Trophoblast cell (in vitro differentiated cells and primary cell): Measurements from ENCODE around the gene SLC27A4.

ENCODE experiments used
- DNase-seq, 2 donors: peaks; one replicate each; pipeline ENCODE4 v3.0.0-alpha.2; 2016
- H2AFZ ChIP-seq: 2 replicates; pipeline ENCODE4 v1.6.1; 2013; ENCODE audit warnings: low read length, moderate library complexity, mild to moderate bottlenecking; ENCODE audit not compliant: insufficient read depth, poor library complexity
- H2AK5ac ChIP-seq: 2 replicates; pipeline ENCODE4 v1.6.1; 2013; ENCODE audit warnings: mild to moderate bottlenecking, low read length
- H2BK120ac ChIP-seq: 2 replicates; pipeline ENCODE4 v1.6.1; 2013; ENCODE audit warnings: low read length, mild to moderate bottlenecking, moderate library complexity; ENCODE audit not compliant: insufficient read depth, poor library complexity
- H2BK12ac ChIP-seq: 2 replicates; pipeline ENCODE4 v1.6.1; 2013; ENCODE audit warnings: mild to moderate bottlenecking, low read length, moderate library complexity
- H2BK5ac ChIP-seq: 2 replicates; pipeline ENCODE4 v1.6.1; 2013; ENCODE audit warnings: low read length, low read depth, moderate library complexity, mild to moderate bottlenecking; ENCODE audit not compliant: poor library complexity
- H3K14ac ChIP-seq: 2 replicates; pipeline ENCODE4 v1.6.1; 2013; ENCODE audit warnings: mild to moderate bottlenecking, low read length
- H3K18ac ChIP-seq: 2 replicates; pipeline ENCODE4 v1.6.1; 2013; ENCODE audit warnings: mild to moderate bottlenecking, low read length
- H3K23ac ChIP-seq: 2 replicates; pipeline ENCODE4 v1.6.1; 2013; ENCODE audit warnings: low read length
- H3K27ac ChIP-seq: 2 replicates; pipeline ENCODE4 v1.5.1; 2013; ENCODE audit warnings: low read depth, mild to moderate bottlenecking, inconsistent platforms, low read length, moderate library complexity
- H3K27me3 ChIP-seq: 2 replicates; pipeline ENCODE4 v1.6.1; 2013; ENCODE audit warnings: inconsistent platforms, mild to moderate bottlenecking, low read length, moderate library complexity; ENCODE audit not compliant: insufficient read depth
- H3K36me3 ChIP-seq, 2 experiments: 1 replicate in 1 of 2; 2 replicates in 1 of 2; pipeline ENCODE4 v1.6.1; 2013; ENCODE audit warnings: low read length in 2 of 2, mild to moderate bottlenecking in 2 of 2, moderate library complexity in 1 of 2; ENCODE audit not compliant: insufficient read depth in 2 of 2, control insufficient read depth in 1 of 2
- H3K4ac ChIP-seq: 2 replicates; pipeline ENCODE4 v1.6.1; 2013; ENCODE audit warnings: low read depth, mild to moderate bottlenecking, low read length, moderate library complexity
- H3K4me1 ChIP-seq, 2 experiments: 1 replicate in 1 of 2; 2 replicates in 1 of 2; pipeline ENCODE4 v1.6.1; 2013; ENCODE audit warnings: low read length in 2 of 2, mild to moderate bottlenecking in 2 of 2, moderate library complexity in 1 of 2; ENCODE audit not compliant: insufficient read depth in 2 of 2, control insufficient read depth in 1 of 2
- H3K4me2 ChIP-seq: 2 replicates; pipeline ENCODE4 v1.6.1; 2013; ENCODE audit warnings: inconsistent platforms, mild to moderate bottlenecking, low read length, moderate library complexity
- H3K4me3 ChIP-seq: 2 replicates; pipeline ENCODE4 v1.5.1; 2013; ENCODE audit warnings: mild to moderate bottlenecking, low read depth, low read length, inconsistent platforms
- H3K79me1 ChIP-seq: one replicate; pipeline ENCODE4 v1.6.1; 2013; ENCODE audit warnings: low read length
- H3K79me2 ChIP-seq: 2 replicates; pipeline ENCODE4 v1.6.1; 2013; ENCODE audit warnings: low read length, mild to moderate bottlenecking; ENCODE audit not compliant: control insufficient read depth, insufficient read depth, poor library complexity
- H3K9ac ChIP-seq: 2 replicates; pipeline ENCODE4 v1.6.1; 2013; ENCODE audit warnings: mild to moderate bottlenecking, low read length
- H3K9me3 ChIP-seq: 2 replicates; pipeline ENCODE4 v1.6.1; 2013; ENCODE audit warnings: low read depth, mild to moderate bottlenecking, control low read depth, inconsistent platforms, low read length; ENCODE audit not compliant: insufficient read depth
- H4K12ac ChIP-seq: 2 replicates; pipeline ENCODE4 v1.6.1; 2013; ENCODE audit warnings: low read depth, mild to moderate bottlenecking, low read length, moderate library complexity
- H4K8ac ChIP-seq: 2 replicates; pipeline ENCODE4 v1.6.1; 2013; ENCODE audit warnings: low read depth, mild to moderate bottlenecking, low read length, moderate library complexity
- H4K91ac ChIP-seq: one replicate; pipeline ENCODE4 v1.6.1; 2013; ENCODE audit warnings: low read depth, mild to moderate bottlenecking, low read length, moderate library complexity
- WGBS: extraction: QIAGEN DNeasy Blood & Tissue Kit; methylation state at CpG from one replicate; pipeline ENCODE4 v1.1.7; 2013; ENCODE audit warnings: missing lambda C conversion rate; ENCODE audit not compliant: insufficient read length, insufficient coverage; ENCODE audit errors: extremely low coverage; 5-methylcytosine and 5-hydroxymethylcytosine counted together

SLC27A4 gene

GRCh38 chr9:128349125-128349524 is 8.8 kb downstream of the SLC27A4 start:
- Histone ChIP-seq H3K9ac (no peak overlapping the region), H2BK120ac (no peak overlapping the region), H3K14ac (no peak overlapping the region), H3K9me3 (peaks cover 8% of the 10 kb centered on the region), H3K18ac (no peak overlapping the region), H4K8ac (no peak overlapping the region), H3K27ac (no peak overlapping the region), H3K4me1 (no peaks in the 10 kb centered on the region), H3K36me3 (peaks cover 53 to 61% of the 10 kb centered on the region in 2 experiments), H3K23ac (no peak overlapping the region), H3K4me2 (no peak overlapping the region), H2AFZ (no peak overlapping the region), H3K27me3 (no peaks in the 10 kb centered on the region), H3K79me2 (no peaks in the 10 kb centered on the region), H2BK12ac (no peak overlapping the region), H3K4me3 (no peak overlapping the region), H3K4ac (no peak overlapping the region), H4K12ac (no peak overlapping the region), H2BK5ac (no peak overlapping the region), H4K91ac (no peak overlapping the region), H2AK5ac (no peak overlapping the region), H3K79me1 (no peaks in the 10 kb centered on the region)
- DNase-seq: no peak
- WGBS: no CpG with 5 or more reads among the region's 2 CpGs

GRCh38 chr9:128349772-128350171 is 9.4 kb downstream of the SLC27A4 start:
- Histone ChIP-seq H4K12ac (no peak overlapping the region), H3K14ac (no peak overlapping the region), H3K9me3 (peaks cover 8% of the 10 kb centered on the region), H3K4ac (no peak overlapping the region), H4K8ac (no peak overlapping the region), H3K79me2 (no peaks in the 10 kb centered on the region), H2AFZ (no peak overlapping the region), H3K4me1 (no peaks in the 10 kb centered on the region), H2BK120ac (no peak overlapping the region), H2BK5ac (no peak overlapping the region), H3K27me3 (no peaks in the 10 kb centered on the region), H3K4me2 (no peak overlapping the region), H3K27ac (no peak overlapping the region), H3K79me1 (no peaks in the 10 kb centered on the region), H4K91ac (no peak overlapping the region), H3K4me3 (no peak overlapping the region), H3K9ac (no peak overlapping the region), H2BK12ac (no peak overlapping the region), H2AK5ac (no peak overlapping the region), H3K36me3 (peaks cover 53 to 57% of the 10 kb centered on the region in 2 experiments), H3K23ac (no peak overlapping the region), H3K18ac (no peak overlapping the region)
- WGBS: no CpG with 5 or more reads among the region's 6 CpGs
- DNase-seq: no peak

- no peak overlapping the region for H3K14ac ChIP-seq
- H3K36me3 ChIP-seq: peaks cover 33 to 43% of the 10 kb centered on the region in 2 experiments
- H3K18ac ChIP-seq: no peak overlapping the region
- H3K79me2 ChIP-seq: no peaks in the 10 kb centered on the region
- no peak overlapping the region for H3K4me2 ChIP-seq
- H4K12ac ChIP-seq: no peak overlapping the region
- no peak overlapping the region for H3K23ac ChIP-seq
- DNase-seq: no peak
- H2AK5ac ChIP-seq: no peak overlapping the region
- no peaks in the 10 kb centered on the region for H3K27me3 ChIP-seq
- no peak overlapping the region for H2AFZ ChIP-seq
- WGBS: no CpG with 5 or more reads among the region's 19 CpGs
- no peak overlapping the region for H2BK5ac ChIP-seq
- H3K27ac ChIP-seq: no peak overlapping the region
- H3K4me3 ChIP-seq: no peak overlapping the region
- H4K8ac ChIP-seq: no peak overlapping the region
- H4K91ac ChIP-seq: no peak overlapping the region
- no peak overlapping the region for H3K9ac ChIP-seq
- no peak overlapping the region for H2BK120ac ChIP-seq
- no peaks in the 10 kb centered on the region for H3K79me1 ChIP-seq
- H3K4me1 ChIP-seq: no peaks in the 10 kb centered on the region
- H3K9me3 ChIP-seq: peaks cover 6% of the 10 kb centered on the region
- H3K4ac ChIP-seq: no peak overlapping the region
- no peak overlapping the region for H2BK12ac ChIP-seq
Observed at GRCh38 chr9:128355451-128355850, 15.1 kb downstream of the SLC27A4 start.

GRCh38 chr9:128358090-128358489 is 17.8 kb downstream of the SLC27A4 start:
- H3K4me2 ChIP-seq: no peak overlapping the region
- H3K79me1 ChIP-seq: no peaks in the 10 kb centered on the region
- H3K14ac ChIP-seq: no peak overlapping the region
- H3K27ac ChIP-seq: no peak overlapping the region
- H3K36me3 ChIP-seq: peaks cover 22 to 34% of the 10 kb centered on the region in 2 experiments
- peaks cover 0 to 5% of the 10 kb centered on the region in 2 experiments for H3K4me1 ChIP-seq
- no peak overlapping the region for H3K4ac ChIP-seq
- no peak for DNase-seq
- H3K4me3 ChIP-seq: no peak overlapping the region
- no peak overlapping the region for H4K8ac ChIP-seq
- H2AK5ac ChIP-seq: no peak overlapping the region
- no peak overlapping the region for H3K18ac ChIP-seq
- no peak overlapping the region for H3K23ac ChIP-seq
- WGBS: no CpG with 5 or more reads among the region's 8 CpGs
- no peak overlapping the region for H2BK12ac ChIP-seq
- H3K9me3 ChIP-seq: peaks cover 1% of the 10 kb centered on the region
- no peaks in the 10 kb centered on the region for H3K79me2 ChIP-seq
- no peaks in the 10 kb centered on the region for H3K27me3 ChIP-seq
- no peak overlapping the region for H2BK5ac ChIP-seq
- H4K91ac ChIP-seq: no peak overlapping the region
- H4K12ac ChIP-seq: no peak overlapping the region
- no peak overlapping the region for H3K9ac ChIP-seq
- no peak overlapping the region for H2AFZ ChIP-seq
- H2BK120ac ChIP-seq: no peak overlapping the region
